OCI-LY3 (cell line): Measurements from ENCODE around the gene LHFPL2.
A peak's percentile ranks its signal among the peaks of the same experiment; 100 is the strongest.

ENCODE experiments used
- H2AFZ ChIP-seq: fragments of 200-600, 300-600 bp; shearing (Covaris generic); 2 replicates; pipeline ENCODE4 v1.6.0; 2014; ENCODE audit warnings: antibody characterized with exemption, low read depth, low read length
- H3K27ac ChIP-seq: fragments of 200-600, 300-600 bp; sonication (generic); 2 replicates; pipeline ENCODE4 v1.5.1; 2014; ENCODE audit warnings: mild to moderate bottlenecking, low read length, moderate library complexity, mixed read lengths
- H3K27me3 ChIP-seq: fragments of 200-600, 300-600 bp; sonication (generic); 2 replicates; pipeline ENCODE4 v1.6.1; 2014; ENCODE audit warnings: low read depth, low read length, mixed read lengths
- H3K36me3 ChIP-seq: fragments of 200-600, 300-600 bp; sonication (generic); replicated peaks from 2 replicates; pipeline ENCODE3; 2014; ENCODE audit warnings: low read depth, low read length, mixed read lengths
- H3K4me1 ChIP-seq: fragments of 300-600, 200-600 bp; sonication (generic); 2 replicates; pipeline ENCODE4 v1.6.1; 2014; ENCODE audit warnings: low read length, mixed read lengths
- H3K4me2 ChIP-seq: fragments of 200-600, 300-600 bp; sonication (generic); 2 replicates; pipeline ENCODE4 v1.6.1; 2014; ENCODE audit warnings: low read length, mixed read lengths
- H3K4me3 ChIP-seq: fragments of 300-600, 200-600 bp; sonication (generic); 2 replicates; pipeline ENCODE4 v1.5.1; 2014; ENCODE audit warnings: antibody characterized with exemption, mild to moderate bottlenecking, low read length, moderate library complexity
- H3K79me2 ChIP-seq: fragments of 300-600, 200-600 bp; shearing (Covaris generic); 2 replicates; pipeline ENCODE4 v1.6.1; 2014; ENCODE audit warnings: mild to moderate bottlenecking, low read length, mixed read lengths
- H3K9ac ChIP-seq: fragments of 300-600, 200-600 bp; shearing (Covaris generic); 2 replicates; pipeline ENCODE4 v1.6.0; 2014; ENCODE audit warnings: mild to moderate bottlenecking, low read length, moderate library complexity
- H3K9me3 ChIP-seq: fragments of 200-600, 300-600 bp; shearing (Covaris generic); 2 replicates; pipeline ENCODE4 v1.6.1; 2014; ENCODE audit warnings: low read length, mixed read lengths; ENCODE audit not compliant: insufficient read depth
- H4K20me1 ChIP-seq: fragments of 200-600, 300-600 bp; sonication (generic); 2 replicates; pipeline ENCODE4 v1.6.1; 2016; ENCODE audit warnings: low read length, mixed read lengths; ENCODE audit not compliant: insufficient read depth
- EZH2phosphoT487 ChIP-seq: fragments of 200-600 bp; shearing (Covaris generic); IDR thresholded peaks from 2 replicates; pipeline ENCODE4 v1.6.1; 2018; ENCODE audit warnings: antibody characterized with exemption, mixed run types, low read depth
- TF ChIP-seq, protein P1 (sequence below): fragments of 200-600, 300-600 bp; sonication (generic); IDR thresholded peaks from 2 replicates; pipeline ENCODE4 v1.5.1; 2014; ENCODE audit warnings: antibody characterized with exemption, low read length, low read depth

LHFPL2 gene

GRCh38 chr5:78628270-78628992 is 20.1 kb downstream of the LHFPL2 start:
- no peaks in the 10 kb centered on the region for H3K27me3 ChIP-seq
- H3K9ac ChIP-seq: no peak overlapping the region
- no peak overlapping the region for H3K27ac ChIP-seq
- H4K20me1 ChIP-seq: no peaks in the 10 kb centered on the region
- no peak overlapping the region for H3K4me2 ChIP-seq
- no peak overlapping the region for H2AFZ ChIP-seq
- H3K4me1 ChIP-seq: no peaks in the 10 kb centered on the region
- no peak overlapping the region for H3K4me3 ChIP-seq
- H3K36me3 ChIP-seq: no peaks in the 10 kb centered on the region
- no peak for TF ChIP-seq EZH2phosphoT487
- TF ChIP-seq, protein P1, sequence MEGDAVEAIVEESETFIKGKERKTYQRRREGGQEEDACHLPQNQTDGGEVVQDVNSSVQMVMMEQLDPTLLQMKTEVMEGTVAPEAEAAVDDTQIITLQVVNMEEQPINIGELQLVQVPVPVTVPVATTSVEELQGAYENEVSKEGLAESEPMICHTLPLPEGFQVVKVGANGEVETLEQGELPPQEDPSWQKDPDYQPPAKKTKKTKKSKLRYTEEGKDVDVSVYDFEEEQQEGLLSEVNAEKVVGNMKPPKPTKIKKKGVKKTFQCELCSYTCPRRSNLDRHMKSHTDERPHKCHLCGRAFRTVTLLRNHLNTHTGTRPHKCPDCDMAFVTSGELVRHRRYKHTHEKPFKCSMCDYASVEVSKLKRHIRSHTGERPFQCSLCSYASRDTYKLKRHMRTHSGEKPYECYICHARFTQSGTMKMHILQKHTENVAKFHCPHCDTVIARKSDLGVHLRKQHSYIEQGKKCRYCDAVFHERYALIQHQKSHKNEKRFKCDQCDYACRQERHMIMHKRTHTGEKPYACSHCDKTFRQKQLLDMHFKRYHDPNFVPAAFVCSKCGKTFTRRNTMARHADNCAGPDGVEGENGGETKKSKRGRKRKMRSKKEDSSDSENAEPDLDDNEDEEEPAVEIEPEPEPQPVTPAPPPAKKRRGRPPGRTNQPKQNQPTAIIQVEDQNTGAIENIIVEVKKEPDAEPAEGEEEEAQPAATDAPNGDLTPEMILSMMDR: no peak
- no peaks in the 10 kb centered on the region for H3K79me2 ChIP-seq
- H3K9me3 ChIP-seq: no peaks in the 10 kb centered on the region

DNA sequence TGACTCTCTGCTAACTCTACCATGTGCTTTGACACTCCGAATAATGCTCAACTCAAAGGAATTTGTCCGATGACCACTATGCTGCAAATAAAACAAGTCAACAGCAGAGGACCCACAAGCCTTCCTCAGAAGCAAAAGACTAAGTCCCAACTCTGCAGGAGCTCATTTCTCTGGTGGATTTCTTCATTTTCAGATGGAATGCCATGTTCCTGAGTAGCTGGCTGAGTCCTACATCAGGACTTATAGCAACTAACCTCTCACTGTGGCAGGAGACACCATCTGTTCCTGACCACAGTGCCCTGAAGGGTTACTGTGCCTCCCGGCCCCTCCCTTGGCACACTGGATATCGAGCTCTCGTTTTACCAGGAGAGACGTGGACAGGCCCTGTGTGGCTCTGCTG is 20.8 kb downstream of the LHFPL2 start:
- TF ChIP-seq EZH2phosphoT487: no peak
- TF ChIP-seq, protein P1: no peak
- Histone ChIP-seq H3K27ac (no peak overlapping the region), H3K36me3 (no peaks in the 10 kb centered on the region), H3K9me3 (no peaks in the 10 kb centered on the region), H3K4me2 (no peak overlapping the region), H4K20me1 (no peaks in the 10 kb centered on the region), H3K4me1 (no peaks in the 10 kb centered on the region), H3K27me3 (no peaks in the 10 kb centered on the region), H3K9ac (no peak overlapping the region), H2AFZ (no peak overlapping the region), H3K4me3 (no peak overlapping the region), H3K79me2 (no peaks in the 10 kb centered on the region)

DNA sequence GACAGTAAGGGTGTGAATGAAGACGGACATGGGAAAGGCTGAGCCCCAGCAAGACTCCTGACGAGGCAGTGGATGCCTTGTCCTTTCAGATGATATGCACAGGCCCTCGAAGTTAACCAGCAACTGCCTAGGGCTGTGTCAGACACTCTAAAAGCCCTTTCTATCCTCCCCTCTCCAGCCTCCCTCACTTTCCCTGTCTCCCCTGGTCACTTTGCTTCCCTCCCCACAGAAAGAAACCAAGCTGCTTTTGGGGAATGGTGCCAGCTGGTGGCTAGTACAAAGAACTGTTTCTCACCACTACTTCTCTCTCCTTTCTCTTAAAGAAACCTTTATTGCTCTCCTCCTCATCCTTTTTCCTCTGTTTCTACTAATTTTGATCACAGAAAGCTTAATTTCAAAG is 21.4 kb downstream of the LHFPL2 start:
- Histone ChIP-seq H3K9me3 (no peaks in the 10 kb centered on the region), H3K4me2 (no peak overlapping the region), H3K27me3 (no peaks in the 10 kb centered on the region), H3K79me2 (no peaks in the 10 kb centered on the region), H3K4me3 (no peak overlapping the region), H4K20me1 (no peaks in the 10 kb centered on the region), H3K9ac (no peak overlapping the region), H3K27ac (no peak overlapping the region), H3K4me1 (no peaks in the 10 kb centered on the region), H3K36me3 (no peaks in the 10 kb centered on the region), H2AFZ (no peak overlapping the region)
- no peak for TF ChIP-seq EZH2phosphoT487
- TF ChIP-seq, protein P1: peak; percentile 20

GRCh38 chr5:78626009-78626571 is 22.5 kb downstream of the LHFPL2 start:
- H3K79me2 ChIP-seq: no peaks in the 10 kb centered on the region
- no peaks in the 10 kb centered on the region for H3K4me1 ChIP-seq
- H3K4me3 ChIP-seq: no peak overlapping the region

More at GRCh38 chr5:78626009-78626571, 22.5 kb downstream of the LHFPL2 start:
- H2AFZ ChIP-seq: no peak overlapping the region
- H4K20me1 ChIP-seq: no peaks in the 10 kb centered on the region
- no peaks in the 10 kb centered on the region for H3K36me3 ChIP-seq
- no peak overlapping the region for H3K27ac ChIP-seq
- TF ChIP-seq, protein P1: no peak
- no peak for TF ChIP-seq EZH2phosphoT487
- H3K4me2 ChIP-seq: no peak overlapping the region
- H3K27me3 ChIP-seq: no peaks in the 10 kb centered on the region
- no peak overlapping the region for H3K9ac ChIP-seq
- no peaks in the 10 kb centered on the region for H3K9me3 ChIP-seq
